DMS153 treated with DMSO at 0.1 percent for 48 hours (cell line): ENCODE results near the gene DMRT1.
A peak's percentile ranks its signal among the peaks of the same experiment; 100 is the strongest.

Experiments
- DNase-seq: peaks from one replicate; lab custom pipeline; 2025; ENCODE audit not compliant: unreplicated experiment; lab: John Stamatoyannopoulos, UW

Gene DMRT1

GRCh38 chr9:970151-970996 lies 128.9 kb downstream of the DMRT1 start:
- no peak for DNase-seq

DNA sequence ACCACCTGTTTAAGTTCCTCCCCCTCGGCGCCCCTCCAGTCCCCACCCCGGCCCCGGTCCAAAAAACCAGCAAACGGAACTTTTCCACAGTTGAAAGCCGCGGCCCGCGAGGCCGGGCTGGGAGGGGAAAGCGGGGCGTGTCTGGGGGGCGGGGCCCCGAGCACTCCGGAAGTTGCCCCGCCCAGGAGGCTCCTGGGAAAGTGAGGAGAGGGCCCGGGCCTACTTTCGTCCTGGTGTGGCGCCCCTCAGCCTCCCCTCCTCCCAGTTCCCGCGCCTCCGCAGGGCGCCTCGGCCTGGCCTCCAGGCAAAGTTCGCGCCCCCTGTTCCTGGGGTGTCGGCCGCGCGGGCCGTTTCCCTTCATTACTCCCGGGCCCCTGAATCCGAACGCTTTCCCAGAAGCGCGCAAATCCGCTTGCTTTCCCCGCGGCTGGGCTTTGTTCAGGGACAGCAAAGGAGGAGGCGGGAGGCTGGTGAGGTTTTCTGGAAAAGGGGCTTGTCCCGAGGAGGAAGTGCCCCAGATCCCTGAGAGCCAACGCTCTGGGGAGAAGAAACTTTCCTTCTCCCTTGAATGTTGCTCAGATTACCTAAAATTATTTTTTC lies 130.5 kb downstream of the DMRT1 start:
- DNase-seq: no peak

DNA sequence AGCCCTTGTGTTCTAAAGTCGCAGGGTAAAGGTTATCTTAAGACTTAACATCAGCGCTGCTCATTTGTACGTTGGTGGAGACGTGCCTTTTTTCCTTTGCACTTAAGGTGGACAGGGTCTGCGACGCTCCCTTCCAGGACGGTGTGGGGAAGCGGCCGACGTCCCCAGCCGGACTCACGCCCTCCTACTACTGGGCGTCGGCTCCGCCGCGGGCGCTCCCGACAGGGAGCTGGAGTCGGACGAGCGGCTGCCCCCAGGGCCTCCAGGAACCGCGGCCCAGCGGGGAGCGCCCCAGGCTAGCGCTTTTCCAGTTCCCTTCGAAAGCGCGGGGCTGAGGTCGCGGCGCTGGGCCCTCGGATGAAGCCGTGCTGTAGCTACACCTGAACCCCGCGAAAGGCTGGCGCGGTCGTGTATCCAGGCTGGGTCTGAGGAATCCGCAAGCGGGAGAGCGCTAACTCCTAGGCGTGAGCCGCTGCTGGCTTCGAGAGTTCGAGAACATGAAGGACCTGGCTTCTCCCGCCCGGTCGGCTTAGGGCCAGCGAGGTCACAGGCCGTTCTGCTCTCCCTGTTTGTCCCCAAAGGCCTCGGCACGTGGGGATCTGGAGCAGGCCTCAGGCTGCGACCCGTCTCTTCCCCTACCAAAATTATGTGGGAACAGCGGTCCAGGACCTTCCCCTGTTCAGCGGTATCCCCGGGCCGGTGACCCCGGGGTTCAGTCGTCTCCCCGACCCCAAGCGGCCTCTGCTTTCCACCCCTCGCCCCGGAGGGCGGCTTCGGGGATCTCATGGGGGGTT lies 131.2 kb downstream of the DMRT1 start:
- DNase-seq: no peak

GRCh38 chr9:973295-973834 lies 131.9 kb downstream of the DMRT1 start:
- no peak for DNase-seq

GRCh38 chr9:974031-974995 lies 132.8 kb downstream of the DMRT1 start:
- DNase-seq: peak; percentile 18

DNA sequence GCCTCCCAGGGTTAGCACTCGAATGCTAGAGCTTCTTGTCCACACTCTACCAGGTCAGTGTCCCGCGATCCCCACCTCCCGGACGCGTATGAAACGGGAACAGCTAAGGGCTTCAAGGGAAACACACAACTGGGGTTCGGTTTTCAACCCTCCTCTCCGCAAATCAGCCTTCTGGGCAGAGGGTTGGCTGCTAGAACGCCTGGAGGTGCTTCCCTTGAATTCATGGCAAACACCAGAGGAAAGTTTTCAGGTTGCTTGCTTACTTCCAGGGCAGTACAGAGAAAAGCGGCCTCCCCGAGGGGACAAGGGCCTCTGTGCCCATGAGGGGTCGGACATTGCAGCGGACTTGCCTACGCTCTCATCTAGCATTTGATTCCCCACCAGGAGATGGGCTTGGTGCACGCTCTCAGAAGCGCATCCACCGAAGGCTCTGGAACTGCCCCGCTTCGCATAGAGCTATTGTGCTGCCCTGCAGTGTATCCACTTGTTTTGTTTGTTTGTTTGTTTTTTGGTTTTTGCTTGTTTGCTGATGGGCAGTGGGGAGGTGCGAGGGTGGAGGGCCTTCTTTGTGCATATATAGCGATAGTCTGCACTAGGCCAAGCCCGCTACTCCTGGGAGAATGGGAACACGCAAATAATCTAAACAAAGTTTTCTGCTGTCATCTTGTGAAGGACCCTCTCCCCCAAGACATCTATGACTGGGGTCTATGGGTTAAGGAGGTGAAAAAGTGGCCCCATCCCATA lies 133.7 kb downstream of the DMRT1 start:
- DNase-seq: no peak

DNA sequence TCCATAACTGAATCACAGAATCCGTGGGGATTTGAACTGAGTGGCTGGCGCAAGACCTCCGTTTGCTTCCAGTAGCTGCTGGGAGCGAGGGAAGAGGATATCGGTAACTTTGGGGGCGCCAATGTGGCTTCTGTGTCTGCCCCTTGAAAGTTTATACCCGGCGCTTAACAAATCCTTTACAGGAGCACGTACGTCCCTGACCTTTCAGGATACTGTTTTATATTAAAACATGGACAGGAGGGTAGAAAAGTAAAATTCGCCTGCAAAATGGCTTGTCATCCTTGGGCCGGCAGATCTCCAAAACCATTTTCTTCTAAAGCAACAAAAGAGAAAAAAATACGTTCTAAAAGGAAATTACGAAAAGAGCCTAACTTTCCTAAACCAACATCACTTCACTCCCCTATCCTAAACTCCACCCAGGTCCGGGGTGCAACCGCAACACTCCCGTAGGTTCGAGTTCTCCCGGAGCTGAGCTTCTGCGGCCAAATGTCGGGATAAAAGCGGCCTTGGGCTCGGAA lies 134.3 kb downstream of the DMRT1 start:
- no peak for DNase-seq

- DNase-seq: peak; percentile 33
Observed at GRCh38 chr9:976258-976942, 134.9 kb downstream of the DMRT1 start, which contains the start of gene DMRT3. DMRT3 (plus strand) TSS chr9:976655; CDS start chr9:977002, 347 bp downstream.

DNA sequence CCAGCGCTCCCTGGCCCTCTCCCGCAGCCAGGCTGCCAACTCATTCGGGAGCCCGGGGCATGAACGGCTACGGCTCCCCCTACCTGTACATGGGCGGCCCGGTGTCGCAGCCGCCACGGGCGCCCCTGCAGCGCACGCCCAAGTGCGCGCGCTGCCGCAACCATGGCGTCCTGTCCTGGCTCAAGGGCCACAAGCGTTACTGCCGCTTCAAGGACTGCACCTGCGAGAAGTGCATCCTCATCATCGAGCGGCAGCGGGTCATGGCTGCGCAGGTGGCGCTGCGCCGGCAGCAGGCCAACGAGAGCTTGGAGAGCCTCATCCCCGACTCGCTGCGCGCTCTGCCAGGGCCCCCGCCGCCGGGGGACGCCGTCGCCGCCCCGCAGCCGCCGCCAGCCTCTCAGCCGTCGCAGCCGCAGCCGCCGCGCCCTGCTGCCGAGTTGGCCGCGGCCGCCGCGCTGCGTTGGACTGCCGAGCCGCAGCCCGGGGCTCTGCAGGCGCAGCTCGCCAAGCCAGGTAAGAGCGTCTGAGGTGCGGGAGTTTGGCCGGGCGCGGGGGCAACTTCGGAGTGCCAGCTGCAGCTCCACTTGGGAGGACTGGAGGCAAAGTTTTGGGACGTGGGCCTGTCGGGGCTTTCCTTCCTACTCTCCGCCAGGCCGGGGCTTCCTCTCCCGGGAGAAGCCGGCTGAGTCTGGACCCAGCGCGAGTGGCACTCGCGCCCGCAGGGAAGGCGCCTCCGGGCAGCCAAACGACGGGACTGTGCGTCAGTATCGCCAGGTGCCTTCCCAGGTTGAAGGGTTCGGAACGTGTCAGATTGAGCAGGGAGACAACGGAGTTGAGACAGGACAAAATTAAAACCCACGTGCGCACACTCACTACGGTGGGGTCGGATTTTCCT lies 135.7 kb downstream of the DMRT1 start:
- peak; percentile 48 for DNase-seq

- DNase-seq: no peak
Observed at GRCh38 chr9:977838-978830, 136.6 kb downstream of the DMRT1 start.

DNA sequence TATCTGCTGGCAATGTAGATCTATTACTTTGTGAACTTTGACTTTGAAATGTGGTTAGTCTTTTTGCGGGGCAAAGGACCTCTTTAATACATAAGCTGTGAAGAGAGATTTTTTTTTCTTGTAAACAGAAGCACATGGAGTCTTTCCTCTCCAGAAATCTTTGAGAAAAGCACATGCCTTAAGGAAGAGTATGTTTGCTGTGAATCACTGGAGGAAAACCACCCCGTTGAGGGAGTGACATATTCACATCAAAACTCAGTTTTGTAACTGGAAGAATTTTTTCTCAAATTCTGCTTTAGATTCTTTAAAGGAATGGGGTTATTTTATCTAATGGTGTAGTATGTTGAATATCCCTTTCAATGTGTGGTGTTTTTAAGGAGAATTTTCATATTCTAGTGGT lies 138.5 kb downstream of the DMRT1 start:
- DNase-seq: no peak

DNA sequence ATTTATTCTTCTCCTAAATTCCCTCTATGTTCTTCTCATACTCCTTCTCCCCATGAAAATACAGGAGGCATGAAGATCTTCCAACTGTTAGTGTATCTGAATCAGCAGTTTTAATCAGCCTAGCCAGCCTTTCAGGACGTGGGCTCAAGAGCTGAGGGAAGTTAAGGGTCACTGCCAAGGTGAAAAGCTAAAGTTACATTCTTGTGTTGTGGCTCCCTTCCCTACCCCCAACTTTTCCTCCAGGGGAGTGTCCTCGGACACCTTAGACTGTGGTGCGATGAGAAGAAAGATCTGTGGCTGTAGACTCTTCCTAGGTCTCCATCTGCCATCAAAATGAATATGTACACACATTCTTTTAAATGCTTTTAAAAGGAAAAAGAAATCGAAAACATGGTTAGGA lies 139.1 kb downstream of the DMRT1 start:
- no peak for DNase-seq

DNA sequence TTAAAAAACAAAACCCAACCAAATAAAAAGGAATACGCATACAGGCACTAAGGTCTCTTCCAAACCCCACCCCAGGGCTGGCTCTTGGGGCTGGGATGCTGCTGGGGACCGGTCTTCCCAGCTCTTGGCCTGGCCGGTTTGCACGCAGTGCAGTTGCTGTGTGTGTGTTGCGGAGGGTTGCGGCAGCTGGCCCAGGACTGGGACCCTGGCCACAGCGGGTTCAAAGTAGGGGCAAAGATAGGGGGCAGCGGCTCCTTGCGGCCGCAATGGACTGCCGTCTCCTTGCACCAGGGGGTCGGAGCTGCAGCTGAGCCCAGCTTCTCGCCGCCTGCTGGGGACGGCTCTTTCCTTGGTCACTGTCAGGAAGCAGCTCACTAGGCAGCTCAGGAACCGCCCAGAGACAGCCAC lies 140.0 kb downstream of the DMRT1 start:
- no peak for DNase-seq

DNA sequence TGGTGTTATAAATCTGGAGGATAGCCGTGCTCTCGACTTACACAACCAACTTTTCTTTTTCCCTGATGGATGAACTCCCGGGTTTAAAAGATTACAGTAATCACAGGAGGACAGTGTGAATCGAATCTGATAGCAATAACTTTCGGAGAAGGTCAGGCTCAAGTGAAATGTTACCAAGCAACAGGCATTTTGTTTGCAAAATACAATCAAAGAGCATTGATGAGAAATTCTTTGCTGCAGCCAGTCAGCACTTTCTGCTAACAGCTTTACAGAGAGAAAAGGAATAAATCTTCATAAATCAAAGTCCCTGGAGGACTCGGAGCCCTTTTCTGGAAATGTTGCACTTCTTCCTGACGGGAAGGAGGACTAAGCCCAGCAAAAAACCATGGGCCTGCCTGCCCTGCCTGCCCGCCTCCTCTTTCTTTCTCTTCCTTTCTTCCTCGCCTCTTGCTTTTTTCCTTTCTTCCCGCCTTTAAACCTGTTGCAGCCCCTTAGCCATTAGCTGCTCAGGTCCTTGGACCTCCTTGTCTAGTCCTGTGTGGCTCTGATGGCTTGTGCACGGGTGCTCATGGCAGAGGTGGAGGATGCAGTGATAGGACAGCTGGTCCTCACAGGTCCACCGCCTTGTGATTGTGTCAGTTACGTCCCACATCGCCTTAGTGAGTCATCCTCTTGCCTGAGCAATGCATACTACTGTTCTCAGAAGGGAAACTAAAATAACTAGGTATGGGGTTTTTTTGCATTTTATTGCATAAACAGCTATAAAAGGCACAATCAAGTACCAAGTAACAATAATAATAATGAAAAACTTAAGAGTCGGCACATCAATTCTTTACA lies 141.1 kb downstream of the DMRT1 start:
- DNase-seq: no peak

- no peak for DNase-seq
Observed at GRCh38 chr9:994005-994404, 152.5 kb downstream of the DMRT1 start.

DNA sequence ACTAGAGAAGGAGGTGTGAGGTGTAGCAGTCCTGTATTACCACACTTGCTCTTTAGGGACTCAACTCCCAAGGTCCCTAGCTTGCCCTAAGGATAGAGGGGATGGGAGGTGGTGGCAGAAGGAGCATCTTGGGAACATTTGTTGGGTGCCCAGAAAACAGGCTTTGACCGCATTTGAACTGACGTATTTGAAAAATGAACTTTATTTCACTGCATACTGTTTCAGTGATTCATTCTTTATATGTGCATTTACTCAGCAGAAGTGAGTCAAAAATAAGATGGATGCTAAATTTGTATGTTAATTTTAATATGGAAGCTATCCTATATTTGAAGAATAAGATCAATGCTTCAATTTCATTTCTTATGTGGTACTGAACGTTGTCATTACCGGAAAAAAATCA lies 153.7 kb downstream of the DMRT1 start:
- DNase-seq: no peak
